ENCODE results near the gene COL15A1. TPM values are rescaled to one million over a fixed set of nuclear protein-coding genes. Genes with fewer than 3 reads are reported as not detected.

The COL15A1 gene
- total RNA-seq, 4 donors from 2014 or later: 134 to 256 (median 145) TPM

- no peak overlapping the region for H3K4me3 ChIP-seq
- TF ChIP-seq POLR2A (IDR thresholded peaks at IDR 0.05; ENCODE audit: low read depth): no peak
- TF ChIP-seq POLR2AphosphoS5 (IDR thresholded peaks at IDR 0.05): no peak
- TF ChIP-seq, protein P1, sequence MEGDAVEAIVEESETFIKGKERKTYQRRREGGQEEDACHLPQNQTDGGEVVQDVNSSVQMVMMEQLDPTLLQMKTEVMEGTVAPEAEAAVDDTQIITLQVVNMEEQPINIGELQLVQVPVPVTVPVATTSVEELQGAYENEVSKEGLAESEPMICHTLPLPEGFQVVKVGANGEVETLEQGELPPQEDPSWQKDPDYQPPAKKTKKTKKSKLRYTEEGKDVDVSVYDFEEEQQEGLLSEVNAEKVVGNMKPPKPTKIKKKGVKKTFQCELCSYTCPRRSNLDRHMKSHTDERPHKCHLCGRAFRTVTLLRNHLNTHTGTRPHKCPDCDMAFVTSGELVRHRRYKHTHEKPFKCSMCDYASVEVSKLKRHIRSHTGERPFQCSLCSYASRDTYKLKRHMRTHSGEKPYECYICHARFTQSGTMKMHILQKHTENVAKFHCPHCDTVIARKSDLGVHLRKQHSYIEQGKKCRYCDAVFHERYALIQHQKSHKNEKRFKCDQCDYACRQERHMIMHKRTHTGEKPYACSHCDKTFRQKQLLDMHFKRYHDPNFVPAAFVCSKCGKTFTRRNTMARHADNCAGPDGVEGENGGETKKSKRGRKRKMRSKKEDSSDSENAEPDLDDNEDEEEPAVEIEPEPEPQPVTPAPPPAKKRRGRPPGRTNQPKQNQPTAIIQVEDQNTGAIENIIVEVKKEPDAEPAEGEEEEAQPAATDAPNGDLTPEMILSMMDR (IDR thresholded peaks at IDR 0.05): no peak
- TF ChIP-seq EP300 (IDR thresholded peaks at IDR 0.05): no peak
- DNase-seq (ENCODE audit: extremely low spot score): no peak
- H3K27ac ChIP-seq (replicated peaks in 1 of 4): peak overlapping the region; percentile 84 to 89 (median 87)
- 64% methylated on average over 3 of the region's 3 CpGs for WGBS
- H3K9me3 ChIP-seq: no peaks in the 10 kb centered on the region
- H3K27me3 ChIP-seq: no peaks in the 10 kb centered on the region
- peaks cover 54 to 75% (median 67%) of the 10 kb centered on the region in 4 donors for H3K4me1 ChIP-seq
- intact Hi-C loops (cut with DNase I): loop anchor here (5.0 kb wide), 1 partner anchor 36 kb away; the partner anchor contains the start of gene COL15A1
- no peaks in the 10 kb centered on the region for H3K36me3 ChIP-seq
These were observed 34.1 kb downstream of the COL15A1 start for GRCh38 chr9:98977813-98978212.

DNA sequence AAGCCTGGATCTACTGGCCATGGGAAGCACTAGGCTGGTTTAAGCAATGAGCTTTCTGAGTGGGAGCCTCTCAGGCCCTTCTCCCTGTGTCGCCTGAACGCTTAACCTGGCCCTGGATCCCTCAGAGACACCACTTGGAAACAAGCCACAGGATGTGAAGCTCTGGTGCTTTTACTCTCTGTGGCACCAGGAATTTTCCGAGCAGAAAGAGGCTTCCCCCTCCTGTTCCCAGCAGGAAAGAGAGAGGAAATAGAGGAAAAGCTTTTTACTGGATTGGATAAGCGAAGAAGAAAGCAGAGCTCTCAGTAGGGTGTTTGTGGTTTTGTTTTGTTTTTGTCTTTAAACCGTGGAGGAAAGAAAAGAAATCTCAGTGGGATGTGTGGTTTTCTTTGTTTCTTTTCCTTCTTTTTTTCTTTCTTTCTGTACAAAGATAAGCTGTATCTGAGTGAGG lies 34.5 kb downstream of the COL15A1 start:
- H3K27ac ChIP-seq (replicated peaks in 1 of 4): peak overlapping the region; percentile 84 to 89 (median 87)
- no peak for TF ChIP-seq POLR2AphosphoS5 (IDR thresholded peaks at IDR 0.05)

DNA sequence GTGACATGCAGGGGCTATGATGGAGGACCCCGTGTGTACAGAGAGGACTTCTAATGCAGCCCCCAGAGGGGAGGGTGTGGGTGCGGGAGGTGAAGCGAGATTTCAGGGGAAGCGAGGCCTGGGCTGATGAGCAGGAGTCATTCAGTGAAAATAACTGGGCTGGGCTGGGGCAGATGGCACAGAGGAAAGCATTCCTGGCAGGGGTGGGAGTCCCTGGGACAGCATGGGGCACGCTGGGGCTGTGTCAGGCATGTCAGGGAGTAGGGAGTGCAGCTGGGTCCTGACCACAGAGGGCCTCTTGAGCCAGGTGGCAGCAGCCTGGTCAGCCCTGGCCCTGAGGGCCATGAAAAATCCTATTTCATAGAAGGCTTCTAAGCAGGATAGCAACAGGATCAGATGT lies 36.6 kb downstream of the COL15A1 start:
- Histone ChIP-seq H3K4me1 (peaks cover 29 to 67% (median 55%) of the 10 kb centered on the region in 4 donors), H3K4me3 (no peak overlapping the region), H3K9me3 (no peaks in the 10 kb centered on the region), H3K27ac (replicated peaks in 1 of 4) (no peak overlapping the region), H3K36me3 (no peaks in the 10 kb centered on the region), H3K27me3 (no peaks in the 10 kb centered on the region)
- no peak for DNase-seq (ENCODE audit: extremely low spot score)
- WGBS: 94% methylated on average over 5 of the region's 5 CpGs
- intact Hi-C loops (cut with DNase I): no loop called here
- no peak for TF ChIP-seq POLR2A (IDR thresholded peaks at IDR 0.05; ENCODE audit: low read depth)
- TF ChIP-seq, protein P1 (IDR thresholded peaks at IDR 0.05): no peak
- TF ChIP-seq POLR2AphosphoS5 (IDR thresholded peaks at IDR 0.05): no peak
- TF ChIP-seq EP300 (IDR thresholded peaks at IDR 0.05): no peak

More for the DNA sequence above, 34.5 kb downstream of the COL15A1 start:
- Histone ChIP-seq H3K4me1 (peaks cover 49 to 73% (median 64%) of the 10 kb centered on the region in 4 donors), H3K27me3 (no peaks in the 10 kb centered on the region), H3K4me3 (no peak overlapping the region), H3K9me3 (no peaks in the 10 kb centered on the region), H3K36me3 (no peaks in the 10 kb centered on the region)
- 28% methylated on average over 5 of the region's 5 CpGs for WGBS
- intact Hi-C loops (cut with DNase I): loop anchor here (5.0 kb wide), 1 partner anchor 36 kb away; the partner anchor contains the start of gene COL15A1
- DNase-seq (ENCODE audit: extremely low spot score): no peak

- no peaks in the 10 kb centered on the region for H3K9me3 ChIP-seq
- DNase-seq (ENCODE audit: extremely low spot score): no peak
- WGBS: 82% methylated on average over 15 of the region's 15 CpGs
- H3K27ac ChIP-seq (replicated peaks in 1 of 4): peak overlapping the region in 1 of 4 donors; percentile 3
- H3K36me3 ChIP-seq: peaks cover 0 to 8% (median 5%) of the 10 kb centered on the region in 4 donors
- peaks cover 29 to 66% (median 47%) of the 10 kb centered on the region in 4 donors for H3K4me1 ChIP-seq
- no peaks in the 10 kb centered on the region for H3K27me3 ChIP-seq
- TF ChIP-seq POLR2A (IDR thresholded peaks at IDR 0.05; ENCODE audit: low read depth) (no peak), POLR2AphosphoS5 (IDR thresholded peaks at IDR 0.05) (no peak), EP300 (IDR thresholded peaks at IDR 0.05) (no peak)
- TF ChIP-seq, protein P1 (IDR thresholded peaks at IDR 0.05): no peak
- no peak overlapping the region for H3K4me3 ChIP-seq
- intact Hi-C loops (cut with DNase I): no loop called here
These were observed 39.9 kb downstream of the COL15A1 start for GRCh38 chr9:98983295-98984268.

- H3K36me3 ChIP-seq: peaks cover 0 to 27% (median 13%) of the 10 kb centered on the region in 4 donors
- H3K9me3 ChIP-seq: no peaks in the 10 kb centered on the region
- intact Hi-C loops (cut with DNase I): no loop called here
- DNase-seq (ENCODE audit: extremely low spot score): no peak
- no peak overlapping the region for H3K4me3 ChIP-seq
- TF ChIP-seq, protein P1 (IDR thresholded peaks at IDR 0.05): no peak
- TF ChIP-seq EP300 (IDR thresholded peaks at IDR 0.05) (no peak), POLR2A (IDR thresholded peaks at IDR 0.05; ENCODE audit: low read depth) (no peak), POLR2AphosphoS5 (IDR thresholded peaks at IDR 0.05) (no peak)
- H3K27ac ChIP-seq (replicated peaks in 1 of 4): peak overlapping the region in 2 of 4 donors; percentile 74 to 77
- peaks cover 38 to 68% (median 51%) of the 10 kb centered on the region in 4 donors for H3K4me1 ChIP-seq
- WGBS: 94% methylated on average over 18 of the region's 22 CpGs
- H3K27me3 ChIP-seq: no peaks in the 10 kb centered on the region
These were observed 41.9 kb downstream of the COL15A1 start for GRCh38 chr9:98985596-98985995.

Measured in esophagus muscularis mucosa (tissue), 4 donors.